ENCODE results near the gene SPAG6. TPM values are rescaled to one million over a fixed set of nuclear protein-coding genes. Genes with fewer than 3 reads are reported as not detected.

Gene SPAG6
- total RNA-seq, 1 donor from 2014 or later = not detected

- H3K4me3 ChIP-seq (ENCODE audit: low read depth, low read length) = no peak overlapping the region
- DNase-seq (ENCODE audit: low read depth) = no peak
- TF ChIP-seq, protein P1, sequence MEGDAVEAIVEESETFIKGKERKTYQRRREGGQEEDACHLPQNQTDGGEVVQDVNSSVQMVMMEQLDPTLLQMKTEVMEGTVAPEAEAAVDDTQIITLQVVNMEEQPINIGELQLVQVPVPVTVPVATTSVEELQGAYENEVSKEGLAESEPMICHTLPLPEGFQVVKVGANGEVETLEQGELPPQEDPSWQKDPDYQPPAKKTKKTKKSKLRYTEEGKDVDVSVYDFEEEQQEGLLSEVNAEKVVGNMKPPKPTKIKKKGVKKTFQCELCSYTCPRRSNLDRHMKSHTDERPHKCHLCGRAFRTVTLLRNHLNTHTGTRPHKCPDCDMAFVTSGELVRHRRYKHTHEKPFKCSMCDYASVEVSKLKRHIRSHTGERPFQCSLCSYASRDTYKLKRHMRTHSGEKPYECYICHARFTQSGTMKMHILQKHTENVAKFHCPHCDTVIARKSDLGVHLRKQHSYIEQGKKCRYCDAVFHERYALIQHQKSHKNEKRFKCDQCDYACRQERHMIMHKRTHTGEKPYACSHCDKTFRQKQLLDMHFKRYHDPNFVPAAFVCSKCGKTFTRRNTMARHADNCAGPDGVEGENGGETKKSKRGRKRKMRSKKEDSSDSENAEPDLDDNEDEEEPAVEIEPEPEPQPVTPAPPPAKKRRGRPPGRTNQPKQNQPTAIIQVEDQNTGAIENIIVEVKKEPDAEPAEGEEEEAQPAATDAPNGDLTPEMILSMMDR (conservative IDR thresholded peaks at IDR 0.05; ENCODE audit: low read depth, low read length) = no peak
Observed at GRCh38 chr10:22458272-22459038, 113.2 kb downstream of the SPAG6 start.

DNA sequence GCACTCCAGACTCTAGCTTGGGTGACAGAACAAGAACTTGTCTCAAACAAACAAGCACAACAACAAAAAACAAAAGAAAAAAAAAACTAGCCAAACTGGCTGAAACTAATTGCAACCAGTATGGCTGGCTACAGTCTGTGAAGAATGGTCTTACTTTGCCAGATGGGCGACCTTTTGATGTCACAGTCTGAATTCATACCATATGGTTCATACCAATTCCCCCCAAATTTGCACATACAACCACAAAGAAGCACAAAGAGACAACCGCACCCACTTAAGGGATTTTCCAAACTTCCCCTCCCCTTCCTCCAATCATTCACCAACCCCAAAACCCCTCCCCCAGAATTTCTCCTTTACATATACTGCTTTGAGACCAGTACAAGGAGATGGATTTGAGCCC is 114.2 kb downstream of the SPAG6 start:
- TF ChIP-seq, protein P1 (conservative IDR thresholded peaks at IDR 0.05; ENCODE audit: low read depth, low read length) = no peak
- H3K4me3 ChIP-seq (ENCODE audit: low read depth, low read length) = no peak overlapping the region
- DNase-seq (ENCODE audit: low read depth) = no peak

DNA sequence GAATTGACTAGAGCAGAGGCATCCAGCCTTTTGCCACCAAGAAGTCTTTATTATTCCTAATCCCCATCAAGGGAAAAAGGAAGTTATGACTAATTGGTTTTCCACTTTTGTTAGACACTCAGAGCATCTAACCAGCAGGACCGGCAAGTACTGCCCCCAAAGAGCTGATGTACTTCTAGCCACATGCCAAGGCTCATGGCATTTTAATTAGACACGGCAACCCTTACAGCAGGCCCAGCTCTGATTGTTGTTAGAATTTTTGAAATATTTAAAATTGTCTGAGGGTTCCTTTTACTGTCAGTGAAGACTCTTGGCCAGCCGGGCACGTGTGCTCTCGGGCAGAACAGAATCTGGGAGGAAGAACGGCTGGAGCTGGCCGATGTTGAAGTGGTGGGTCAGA is 114.8 kb downstream of the SPAG6 start:
- DNase-seq (ENCODE audit: low read depth) = no peak
- TF ChIP-seq, protein P1 (conservative IDR thresholded peaks at IDR 0.05; ENCODE audit: low read depth, low read length) = no peak
- H3K4me3 ChIP-seq (ENCODE audit: low read depth, low read length) = no peak overlapping the region

DNA sequence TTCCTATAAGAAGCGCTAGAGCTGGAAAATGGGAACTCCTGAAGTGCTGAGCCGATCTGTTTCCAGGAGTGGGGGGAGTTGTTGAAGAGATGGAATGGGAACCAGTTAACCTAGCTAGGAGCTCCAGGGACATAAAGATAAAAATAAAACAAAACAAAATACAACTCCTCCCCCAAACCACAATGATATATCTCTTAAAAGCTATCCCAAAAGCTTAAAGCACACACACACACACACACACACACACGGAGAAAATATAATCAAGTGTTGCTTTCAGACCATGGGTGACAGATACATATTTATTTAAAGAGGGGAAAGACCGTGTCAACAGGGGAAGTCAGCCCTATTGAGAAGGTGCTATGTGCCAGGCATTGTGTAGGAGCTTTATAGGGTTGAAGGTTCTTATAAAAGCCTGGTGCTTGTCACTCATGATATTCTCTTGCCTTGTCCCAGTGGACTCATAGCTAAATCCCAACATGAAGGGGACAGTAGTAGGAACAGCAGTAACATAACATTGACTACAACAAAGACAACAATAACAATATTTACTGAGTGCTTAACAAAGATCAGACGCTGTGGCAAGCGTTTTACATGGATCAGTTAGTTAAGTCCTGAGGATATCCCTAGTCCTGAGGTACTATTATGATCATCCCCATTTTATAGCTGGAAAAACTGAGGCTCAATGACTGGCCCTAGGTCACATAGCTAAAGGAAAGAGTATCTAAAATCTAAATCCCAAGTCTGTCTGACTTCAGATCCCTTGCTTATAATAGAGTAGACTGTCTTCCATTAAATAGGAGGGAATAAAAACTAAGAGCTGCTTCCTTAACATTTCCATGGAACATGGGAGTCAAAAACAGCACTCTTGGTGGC is 115.5 kb downstream of the SPAG6 start:
- DNase-seq (ENCODE audit: low read depth) = no peak
- H3K4me3 ChIP-seq (ENCODE audit: low read depth, low read length) = no peak overlapping the region

DNA sequence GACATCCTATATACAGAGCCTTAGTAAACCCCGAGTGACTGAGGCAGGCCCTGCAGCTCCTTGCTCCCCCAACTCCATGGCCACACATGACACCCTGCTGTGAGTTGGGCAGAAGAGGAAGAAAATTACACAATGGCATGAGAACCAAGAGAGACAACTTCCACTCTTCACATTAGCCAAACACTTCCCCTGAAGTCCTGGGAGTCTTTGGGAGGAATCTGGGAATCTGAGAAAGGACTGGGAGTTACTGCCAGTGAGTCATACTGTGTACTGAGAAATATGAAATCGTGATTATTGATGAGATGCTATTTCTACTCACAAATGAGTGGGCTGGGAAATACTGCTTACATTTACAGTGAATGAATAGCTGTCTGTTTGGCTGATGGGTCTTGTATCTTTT is 116.6 kb downstream of the SPAG6 start:
- TF ChIP-seq, protein P1 (conservative IDR thresholded peaks at IDR 0.05; ENCODE audit: low read depth, low read length) = no peak
- no peak overlapping the region for H3K4me3 ChIP-seq (ENCODE audit: low read depth, low read length)
- DNase-seq (ENCODE audit: low read depth) = no peak

More for the DNA sequence above, 115.5 kb downstream of the SPAG6 start:
- TF ChIP-seq, protein P1 (conservative IDR thresholded peaks at IDR 0.05; ENCODE audit: low read depth, low read length) = no peak

- TF ChIP-seq, protein P1 (conservative IDR thresholded peaks at IDR 0.05; ENCODE audit: low read depth, low read length) = no peak
- DNase-seq (ENCODE audit: low read depth) = no peak
- H3K4me3 ChIP-seq (ENCODE audit: low read depth, low read length) = no peak overlapping the region
Observed at GRCh38 chr10:22463255-22463654, 118.0 kb downstream of the SPAG6 start.
